ENCODE measurements around the gene GOPC.
"Not testable (repeated sequence)": the region's sequence is repeated elsewhere in the genome, so short reads cannot be mapped to it uniquely, and the experiment has no call there.

Gene GOPC

GRCh38 chr6:117602151-117602898 is at the start of gene GOPC:
GOPC (minus strand) TSS chr6:117602511; CDS start chr6:117602288, 223 bp downstream.
- DNase-seq = peak; percentile 92

DNA sequence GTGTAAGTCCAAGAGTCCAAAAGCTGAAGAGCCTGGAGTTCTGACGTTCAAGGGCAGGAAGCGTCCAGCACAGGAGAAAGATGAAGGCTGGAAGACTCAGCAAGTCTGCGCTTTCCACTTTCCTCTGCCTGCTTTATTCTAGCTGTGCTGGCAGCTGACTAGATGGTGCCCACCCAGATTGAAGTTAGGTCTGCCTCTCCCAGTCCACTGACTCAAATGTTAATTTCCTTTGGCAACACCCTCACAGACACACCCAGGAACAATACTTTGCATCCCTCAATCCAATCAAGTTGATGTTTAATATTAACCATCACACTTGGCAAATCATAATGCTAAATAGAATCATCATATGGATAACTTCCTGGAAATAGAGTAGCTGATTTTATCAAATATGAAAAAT is 49.7 kb upstream of the GOPC start:
- DNase-seq = not testable (repeated sequence)

DNA sequence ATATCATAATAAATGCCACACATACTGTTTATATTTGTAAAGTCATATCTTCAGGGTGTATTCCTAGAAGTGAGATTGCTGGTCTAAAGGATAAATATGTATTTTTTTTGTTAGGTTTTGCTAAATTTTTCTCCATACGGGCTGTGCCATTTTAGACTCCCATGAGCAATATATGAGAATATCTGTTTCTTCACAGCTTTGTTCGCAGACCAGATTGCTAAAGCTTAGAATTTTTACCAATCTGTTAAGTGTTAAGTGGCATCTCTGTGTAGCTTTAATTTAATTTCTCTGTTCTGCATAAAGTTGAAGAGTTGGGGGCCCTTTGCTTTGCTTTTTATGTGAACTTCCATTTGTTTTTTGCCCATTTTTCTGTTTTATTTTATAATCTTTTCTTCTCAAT is 40.7 kb upstream of the GOPC start:
- DNase-seq = no peak

DNA sequence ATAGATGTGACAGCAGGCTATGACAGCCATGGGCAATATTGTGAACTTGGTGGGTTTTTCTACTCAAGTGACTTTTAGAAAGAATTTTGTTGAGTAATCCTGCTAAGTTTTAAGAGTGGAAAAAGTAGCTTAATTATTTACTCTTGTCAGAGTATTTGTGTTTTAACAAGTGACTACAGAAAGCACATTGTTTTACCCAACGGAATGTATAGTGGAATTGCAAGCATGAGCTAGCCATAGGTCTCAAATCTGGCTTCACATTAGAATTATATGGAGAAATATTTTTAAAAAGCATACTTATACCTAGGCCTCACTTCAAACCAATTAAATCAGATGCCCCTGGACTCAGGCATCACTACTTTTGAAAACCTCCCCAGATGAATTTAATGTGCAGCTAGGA is 35.5 kb upstream of the GOPC start:
- no peak for DNase-seq

DNA sequence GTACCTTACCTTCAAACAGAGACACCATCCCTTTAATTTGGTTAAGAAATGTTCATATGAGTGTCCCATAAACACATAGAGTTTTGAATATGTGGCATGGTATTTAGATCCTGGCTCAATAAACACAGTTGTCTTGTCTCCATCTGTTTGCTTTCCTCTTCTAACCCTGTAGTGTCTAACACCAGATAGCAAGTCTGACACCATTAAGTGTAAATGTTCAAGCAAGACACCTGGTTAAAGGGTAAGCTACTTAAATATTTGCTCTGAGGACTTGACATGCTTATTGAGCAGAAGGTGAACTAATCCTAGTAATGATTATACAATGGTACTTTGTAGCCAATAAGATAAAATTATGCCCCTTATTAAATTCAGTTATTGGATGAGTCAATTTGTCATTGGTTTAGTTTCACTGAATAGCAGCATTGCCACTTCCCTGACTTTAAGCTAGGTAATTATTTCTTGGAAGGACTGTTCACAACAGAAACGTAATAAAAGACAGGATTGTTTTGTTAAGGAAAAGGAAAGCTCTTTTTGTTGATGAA is 26.9 kb upstream of the GOPC start:
- DNase-seq = no peak

DNA sequence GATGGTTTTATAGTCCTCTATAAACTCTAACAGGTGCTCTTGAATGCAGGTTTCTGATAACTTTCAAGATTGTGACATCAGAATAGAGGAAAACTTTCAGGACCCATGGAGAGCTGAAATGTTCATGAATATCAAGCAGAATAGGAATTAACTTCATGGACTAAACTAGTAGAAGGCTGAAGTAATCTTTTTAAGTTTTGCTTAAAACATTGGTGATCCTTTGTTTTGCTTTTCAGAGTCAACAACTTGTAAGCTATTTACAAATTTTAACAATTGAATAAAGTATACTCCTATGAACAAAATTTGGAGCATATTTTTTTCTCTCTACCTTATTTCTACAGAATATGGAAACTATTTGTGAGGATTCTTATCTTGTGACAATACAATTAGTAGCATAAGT is 25.2 kb upstream of the GOPC start:
- no peak for DNase-seq

- DNase-seq = no peak
Measured at GRCh38 chr6:117624869-117625481, 22.7 kb upstream of the GOPC start.

- no peak for DNase-seq
Measured at GRCh38 chr6:117619178-117619577, 16.9 kb upstream of the GOPC start.

DNA sequence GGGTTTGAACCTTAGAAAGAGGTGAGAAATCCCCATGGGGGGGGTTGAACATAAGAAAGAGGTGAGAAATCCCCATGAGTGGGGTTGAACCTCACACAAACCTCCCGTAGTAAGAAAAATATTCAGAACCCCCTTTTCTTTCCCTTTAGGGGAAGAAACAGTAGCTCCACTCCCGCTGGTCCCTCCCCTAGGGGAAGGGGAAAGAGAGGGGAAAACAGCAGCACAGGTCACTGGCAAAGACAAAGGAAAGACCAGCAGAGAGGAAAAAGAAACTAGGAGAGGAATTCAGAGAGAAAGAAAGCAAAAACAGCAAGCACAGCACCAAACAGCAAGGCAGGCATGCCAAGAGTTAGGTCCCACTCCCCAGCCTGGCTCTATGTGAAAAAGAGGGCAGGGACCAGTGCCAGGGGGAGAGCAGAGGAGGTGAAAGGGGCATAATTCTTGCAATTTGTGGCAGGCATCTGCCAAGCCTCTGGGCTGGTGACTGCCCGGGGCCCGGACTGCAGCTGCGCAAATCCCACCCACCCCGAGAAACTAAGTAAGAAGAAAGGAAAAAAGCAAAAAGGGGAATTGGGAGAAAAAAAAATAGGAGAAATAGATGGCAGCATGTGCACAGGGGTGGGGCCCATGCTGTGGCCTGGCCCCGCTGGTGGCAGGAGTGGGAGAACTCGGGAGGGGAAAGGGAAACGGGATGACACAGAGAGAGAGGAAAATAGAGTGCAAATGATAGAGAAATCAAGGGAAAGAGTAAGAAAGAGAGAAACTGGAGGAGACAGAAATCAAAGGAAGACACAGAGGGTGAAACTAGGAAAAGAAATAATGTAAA is 15.1 kb upstream of the GOPC start:
- no peak for DNase-seq

- DNase-seq = peak; percentile 2
Measured at GRCh38 chr6:117616391-117617209, 14.3 kb upstream of the GOPC start.

DNA sequence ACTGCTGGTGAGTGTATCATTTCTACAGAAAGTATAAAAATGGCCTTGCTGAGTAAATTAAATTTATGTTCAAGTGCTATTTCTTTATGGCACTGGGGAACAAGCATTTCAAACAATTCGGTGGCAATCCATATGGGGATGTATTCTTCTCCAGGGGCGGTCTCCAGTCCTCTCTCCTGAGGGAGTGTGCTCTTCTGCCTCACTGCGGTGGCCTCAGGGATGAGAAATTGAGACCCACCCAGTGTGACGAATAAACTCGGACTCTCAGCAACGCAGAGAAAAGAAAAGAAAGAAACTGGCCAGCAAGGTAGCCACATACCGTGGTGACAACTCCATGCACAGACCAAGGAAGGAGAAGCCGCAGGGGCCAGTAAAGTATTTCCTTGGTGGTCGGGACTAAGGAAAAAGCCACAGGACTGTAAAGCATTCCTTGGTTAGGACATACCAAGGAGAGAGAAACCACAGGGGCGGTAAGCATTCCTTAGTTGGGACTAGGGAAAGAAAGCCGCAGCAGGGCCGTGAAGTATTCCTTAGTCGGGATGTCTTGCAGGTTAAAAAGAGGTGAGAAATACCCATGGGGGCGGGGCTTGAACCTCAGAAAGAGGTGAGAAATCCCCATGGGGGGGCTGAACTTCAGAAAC is 13.6 kb upstream of the GOPC start:
- no peak for DNase-seq

DNA sequence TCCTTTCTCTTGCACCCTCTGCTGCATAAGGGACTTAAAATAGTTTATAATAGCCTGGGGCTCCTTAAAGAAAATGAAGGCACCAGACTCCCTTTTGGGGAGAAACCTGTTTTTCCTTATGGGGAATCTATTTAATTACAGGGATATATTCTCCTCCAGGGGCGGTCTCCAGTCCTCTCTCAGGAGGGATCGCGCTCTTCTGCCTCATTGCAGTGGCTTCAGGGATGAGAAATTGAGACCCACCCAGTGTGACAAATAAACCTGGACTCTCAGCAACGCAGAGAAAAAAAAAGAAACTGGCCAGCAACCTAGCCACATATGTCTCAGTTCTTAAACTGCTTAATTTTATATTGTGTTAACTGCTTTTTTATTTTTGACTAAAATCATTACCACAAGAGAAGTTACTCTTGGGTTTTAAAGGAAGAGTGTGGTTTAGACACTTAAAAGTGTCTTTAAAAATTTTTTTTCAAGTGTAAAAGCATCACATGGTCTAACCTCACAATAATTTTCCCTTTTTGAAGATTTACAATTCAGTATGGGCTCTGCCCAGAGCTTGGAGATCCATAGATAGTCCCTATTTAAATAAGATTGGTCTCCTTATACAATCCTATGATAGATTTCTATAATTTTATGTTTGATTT is 11.7 kb upstream of the GOPC start:
- no peak for DNase-seq

DNA sequence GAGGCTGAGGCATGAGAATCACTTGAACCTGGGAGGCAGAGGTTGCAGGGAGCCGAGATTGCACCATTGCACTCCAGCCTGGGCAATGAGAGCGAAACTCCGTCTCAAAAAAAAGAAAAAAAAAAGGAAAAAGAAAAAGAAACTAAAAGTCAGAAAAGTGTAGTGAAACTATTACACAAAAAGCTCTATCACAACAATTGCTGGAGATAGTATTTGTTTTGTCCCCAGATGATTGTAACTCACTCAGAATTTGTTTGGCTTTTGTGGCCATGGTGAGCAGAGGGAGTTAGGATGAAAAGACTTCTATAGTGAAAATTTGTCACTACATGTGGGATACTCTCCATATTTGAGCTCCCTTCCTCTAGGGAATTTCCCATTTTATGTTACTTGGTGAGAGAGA is 5.2 kb upstream of the GOPC start:
- DNase-seq = no peak

DNA sequence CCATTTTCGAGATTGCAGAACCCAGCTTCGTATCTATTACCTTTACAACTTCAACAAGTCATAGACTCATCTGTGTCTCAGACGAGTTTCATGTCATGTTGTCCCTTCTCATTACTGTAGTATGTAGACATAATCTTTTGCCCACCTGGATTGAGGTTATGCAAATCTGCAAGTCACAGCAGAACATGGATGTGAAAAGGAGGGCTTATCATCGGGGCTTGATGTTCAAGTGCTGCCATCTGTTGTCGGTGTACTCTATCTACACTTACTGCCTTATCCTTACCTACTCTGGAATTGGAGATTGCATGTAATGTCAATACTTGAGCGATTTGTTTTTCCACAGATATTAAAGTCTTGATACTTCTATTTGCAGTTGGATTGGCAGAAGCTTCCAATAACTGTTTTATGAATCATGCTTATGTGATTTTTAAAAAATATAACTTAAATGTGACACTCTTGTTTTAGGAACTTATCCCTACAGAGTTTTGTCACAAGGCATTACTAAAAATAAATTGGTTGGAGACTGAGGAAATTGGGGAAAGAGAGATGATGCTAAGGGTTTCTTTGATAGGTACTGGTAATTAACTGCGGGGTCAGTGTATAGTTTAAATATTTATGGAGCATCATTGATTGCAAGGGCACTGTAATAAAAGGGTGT is 3.0 kb upstream of the GOPC start:
- peak; percentile 5 for DNase-seq

DNA sequence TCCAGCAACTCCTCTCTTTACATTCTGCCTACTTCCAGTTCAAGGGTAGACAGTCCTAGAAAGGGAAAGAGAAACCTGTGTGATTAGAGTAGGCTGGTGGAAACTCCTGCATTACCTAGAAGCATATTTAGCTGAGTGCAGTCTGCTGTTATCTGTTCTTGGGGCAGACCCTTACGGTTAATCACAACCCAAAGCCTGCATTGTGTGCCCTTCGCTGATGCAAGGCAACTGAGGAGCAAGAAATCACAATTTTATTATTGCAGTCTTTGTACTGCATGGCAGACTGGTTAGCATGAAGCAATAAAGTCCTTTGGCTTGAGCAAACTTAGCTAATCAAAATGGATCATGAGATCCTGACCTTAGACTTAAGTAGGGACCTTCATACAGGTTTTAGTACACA is 1.5 kb upstream of the GOPC start:
- no peak for DNase-seq

DNA sequence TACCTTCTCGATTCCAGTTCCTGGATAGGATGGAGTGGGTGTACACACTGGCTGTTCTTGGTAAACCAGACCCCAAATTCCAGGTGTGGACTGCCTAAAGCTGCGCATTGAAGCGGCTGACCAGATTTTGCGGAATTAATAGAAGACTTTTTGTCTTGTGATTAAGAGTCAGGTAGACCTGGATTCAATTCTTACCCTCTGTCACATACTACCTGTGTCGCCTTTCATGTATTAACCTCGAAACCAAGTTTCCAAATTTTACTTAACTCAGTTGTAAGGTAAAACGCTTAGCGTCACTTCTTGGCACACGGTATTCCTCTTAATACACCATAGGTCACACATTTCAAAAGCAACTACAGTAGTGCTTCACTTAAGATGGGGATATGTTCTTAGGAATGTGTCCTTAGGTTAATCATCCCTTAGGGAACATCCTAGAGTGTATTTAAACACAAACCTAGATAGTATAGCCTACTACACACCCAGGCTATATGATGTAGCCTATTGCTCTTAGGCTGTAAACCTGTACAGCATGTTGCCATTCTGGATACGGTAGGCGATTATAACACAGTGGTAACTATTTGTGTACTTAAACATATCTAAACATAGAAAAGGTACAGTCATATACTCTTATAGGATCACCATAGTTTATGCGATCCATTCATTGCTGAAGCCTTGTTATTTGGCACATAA is 733 bp upstream of the GOPC start:
- DNase-seq = no peak

- no peak for DNase-seq
Measured at GRCh38 chr6:117601811-117602150, 530 bp downstream of the GOPC start.

GRCh38 chr6:117600008-117600743 is 2.1 kb downstream of the GOPC start:
- DNase-seq = no peak

DNA sequence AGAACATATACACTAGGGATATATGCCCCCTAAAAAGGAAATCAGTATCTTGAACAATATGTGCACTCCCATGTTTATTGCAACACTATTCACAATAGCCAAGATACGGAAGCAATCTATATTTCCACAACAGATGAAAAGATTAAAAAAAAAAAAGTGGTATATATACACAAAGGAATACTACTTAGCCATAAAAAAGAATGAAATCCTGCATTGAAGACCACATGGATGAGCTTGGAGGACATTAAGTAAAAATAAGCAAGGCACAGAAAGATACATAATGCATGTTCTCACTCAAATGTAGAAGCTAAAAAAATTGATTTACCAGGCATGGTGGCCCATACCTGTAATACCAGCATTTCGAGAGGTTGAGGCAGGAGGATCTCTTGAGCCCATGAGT is 4.6 kb downstream of the GOPC start:
- DNase-seq = no peak
